ENCODE data around the gene STOML2. TPM values are rescaled to one million over a fixed set of nuclear protein-coding genes. Genes with fewer than 3 reads are reported as not detected.

The STOML2 gene
- total RNA-seq, 1 experiment from 2014 or later, result 209 TPM

- peak overlapping the region; percentile 92 for H3K4me3 Mint-ChIP-seq (ENCODE audit: unreplicated experiment)
- no peaks in the 10 kb centered on the region for H3K9me3 Mint-ChIP-seq (ENCODE audit: unreplicated experiment)
- H3K4me1 Mint-ChIP-seq (ENCODE audit: insufficient read depth, unreplicated experiment), result peaks cover 22% of the 10 kb centered on the region
- peak; percentile 24 for DNase-seq (ENCODE audit: unreplicated experiment)
- peaks cover 52% of the 10 kb centered on the region for H3K36me3 Mint-ChIP-seq (ENCODE audit: insufficient read depth, unreplicated experiment)
- TF ChIP-seq CTCF (IDR thresholded peaks at IDR 0.05; ENCODE audit: unreplicated experiment), result no peak
- POLR2A ChIA-PET, result interaction anchor here (0.5 to 5.2 kb wide), 24 partner anchors 9 to 1246 kb away, joined by 3 to 63 read pairs (median 4); partner anchors contain the start of genes ATOSB, FANCG, PIGO and STOML2
- H3K27me3 Mint-ChIP-seq (ENCODE audit: insufficient read depth, unreplicated experiment), result no peaks in the 10 kb centered on the region
- peak overlapping the region; percentile 92 for H3K27ac Mint-ChIP-seq (ENCODE audit: low read depth, unreplicated experiment)
- intact Hi-C loops (cut with micrococcal nuclease), result no loop called here
- CTCF ChIA-PET, result interaction anchor here (0.6 to 1.5 kb wide), 6 partner anchors 10 to 899 kb away, joined by 3 to 9 read pairs (median 4); no protein-coding TSS in a partner anchor
- BruUV-seq (replicated peaks), result TSS peak; percentile 41
These were observed 31.8 kb downstream of the STOML2 start for GRCh38 chr9:35070823-35071813.

GRCh38 chr9:35069020-35069419, 33.9 kb downstream of the STOML2 start:
- H3K27me3 Mint-ChIP-seq (ENCODE audit: insufficient read depth, unreplicated experiment), result no peaks in the 10 kb centered on the region
- no peak for DNase-seq (ENCODE audit: unreplicated experiment)
- no peak for TF ChIP-seq CTCF (IDR thresholded peaks at IDR 0.05; ENCODE audit: unreplicated experiment)
- H3K27ac Mint-ChIP-seq (ENCODE audit: low read depth, unreplicated experiment), result no peak overlapping the region
- peaks cover 22% of the 10 kb centered on the region for H3K4me1 Mint-ChIP-seq (ENCODE audit: insufficient read depth, unreplicated experiment)
- peaks cover 67% of the 10 kb centered on the region for H3K36me3 Mint-ChIP-seq (ENCODE audit: insufficient read depth, unreplicated experiment)
- no TSS peak for BruUV-seq (replicated peaks)
- POLR2A ChIA-PET, result interaction anchor here (1.1 to 5.2 kb wide), 2 partner anchors 12 to 20 kb away, joined by 6 to 63 read pairs; partner anchors contain the start of gene FANCG
- intact Hi-C loops (cut with micrococcal nuclease), result no loop called here
- no peaks in the 10 kb centered on the region for H3K9me3 Mint-ChIP-seq (ENCODE audit: unreplicated experiment)
- no peak overlapping the region for H3K4me3 Mint-ChIP-seq (ENCODE audit: unreplicated experiment)
- CTCF ChIA-PET, result interaction anchor here (0.6 to 1.6 kb wide), 4 partner anchors 17 to 169 kb away, joined by 4 to 6 read pairs (median 4); no protein-coding TSS in a partner anchor

- peaks cover 79% of the 10 kb centered on the region for H3K36me3 Mint-ChIP-seq (ENCODE audit: insufficient read depth, unreplicated experiment)
- H3K27me3 Mint-ChIP-seq (ENCODE audit: insufficient read depth, unreplicated experiment), result no peaks in the 10 kb centered on the region
- H3K27ac Mint-ChIP-seq (ENCODE audit: low read depth, unreplicated experiment), result no peak overlapping the region
- CTCF ChIA-PET, result interaction anchor here (1.1 to 1.8 kb wide), 3 partner anchors 16 to 168 kb away, joined by 3 to 4 read pairs (median 4); no protein-coding TSS in a partner anchor
- no peak for TF ChIP-seq CTCF (IDR thresholded peaks at IDR 0.05; ENCODE audit: unreplicated experiment)
- POLR2A ChIA-PET, result interaction anchor here (1.1 kb wide), 1 partner anchor 77 kb away, joined by 3 read pairs; no protein-coding TSS in a partner anchor
- H3K9me3 Mint-ChIP-seq (ENCODE audit: unreplicated experiment), result no peaks in the 10 kb centered on the region
- BruUV-seq (replicated peaks), result no TSS peak
- no peak for DNase-seq (ENCODE audit: unreplicated experiment)
- intact Hi-C loops (cut with micrococcal nuclease), result no loop called here
- H3K4me3 Mint-ChIP-seq (ENCODE audit: unreplicated experiment), result no peak overlapping the region
- peaks cover 17% of the 10 kb centered on the region for H3K4me1 Mint-ChIP-seq (ENCODE audit: insufficient read depth, unreplicated experiment)
These were observed 35.9 kb downstream of the STOML2 start for GRCh38 chr9:35067056-35067455.
